ENCODE measurements around the gene CYSTM1. TPM values are rescaled to one million over a fixed set of nuclear protein-coding genes. Genes with fewer than 3 reads are reported as not detected.

Gene CYSTM1
- total RNA-seq, 2 donors from 2014 or later = 7.8 to 8.8 TPM

DNA sequence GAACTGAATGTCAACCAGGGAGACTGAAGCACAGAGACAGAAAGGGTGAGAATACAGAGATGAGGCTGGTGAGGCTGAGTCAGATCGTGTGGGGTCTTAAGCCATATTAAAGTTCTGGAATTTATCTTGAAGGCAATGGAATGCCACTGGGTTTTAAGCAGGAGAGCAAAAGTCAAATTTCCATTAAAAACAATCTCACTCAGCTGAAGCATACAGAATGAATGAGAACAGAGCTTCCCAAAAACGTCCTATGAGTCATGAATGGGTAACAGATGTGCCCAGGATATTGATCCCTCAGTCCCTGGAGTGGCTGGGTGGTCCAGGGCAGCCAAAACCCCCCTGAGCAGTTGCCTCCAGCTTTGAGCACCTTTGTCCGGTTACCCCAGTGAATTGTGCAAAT lies 83.0 kb downstream of the CYSTM1 start:
- Mint-ChIP-seq H3K4me3 (peak overlapping the region; percentile 13), H3K27me3 (no peaks in the 10 kb centered on the region), H3K36me3 (ENCODE audit: low read depth) (peaks cover 8% of the 10 kb centered on the region), H3K27ac (peak overlapping the region; percentile 82), H3K4me1 (peaks cover 45% of the 10 kb centered on the region)
- ATAC-seq (no peak), DNase-seq (no peak)
- no peaks in the 10 kb centered on the region for H3K9me3 ChIP-seq (ENCODE audit: control insufficient read depth, low read length, poor library complexity, severe bottlenecking)

DNA sequence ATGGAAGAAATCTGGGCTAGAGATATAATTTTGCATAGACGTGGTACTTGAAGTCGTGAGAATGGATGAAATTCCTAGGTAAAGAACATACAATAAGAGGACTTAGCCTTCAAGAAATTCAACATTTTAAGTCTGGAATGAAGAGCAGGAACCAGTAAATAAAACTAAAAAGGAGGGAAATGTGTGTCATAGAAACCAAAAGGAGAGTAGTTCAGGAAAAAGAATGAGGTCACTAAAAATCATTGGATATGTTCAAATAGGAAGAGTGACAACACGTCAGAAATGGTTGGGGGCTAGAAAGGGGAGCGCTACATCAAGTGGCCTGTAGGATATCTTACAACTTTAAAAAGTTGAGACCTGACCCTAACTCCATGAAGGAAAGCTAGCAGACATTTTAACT lies 83.9 kb downstream of the CYSTM1 start:
- H3K27ac Mint-ChIP-seq = peak overlapping the region; percentile 82
- DNase-seq = no peak
- peaks cover 42% of the 10 kb centered on the region for H3K4me1 Mint-ChIP-seq
- H3K4me3 Mint-ChIP-seq = peak overlapping the region; percentile 13
- no peaks in the 10 kb centered on the region for H3K27me3 Mint-ChIP-seq
- H3K9me3 ChIP-seq (ENCODE audit: control insufficient read depth, low read length, poor library complexity, severe bottlenecking) = no peaks in the 10 kb centered on the region
- H3K36me3 Mint-ChIP-seq (ENCODE audit: low read depth) = peaks cover 8% of the 10 kb centered on the region
- no peak for ATAC-seq

DNA sequence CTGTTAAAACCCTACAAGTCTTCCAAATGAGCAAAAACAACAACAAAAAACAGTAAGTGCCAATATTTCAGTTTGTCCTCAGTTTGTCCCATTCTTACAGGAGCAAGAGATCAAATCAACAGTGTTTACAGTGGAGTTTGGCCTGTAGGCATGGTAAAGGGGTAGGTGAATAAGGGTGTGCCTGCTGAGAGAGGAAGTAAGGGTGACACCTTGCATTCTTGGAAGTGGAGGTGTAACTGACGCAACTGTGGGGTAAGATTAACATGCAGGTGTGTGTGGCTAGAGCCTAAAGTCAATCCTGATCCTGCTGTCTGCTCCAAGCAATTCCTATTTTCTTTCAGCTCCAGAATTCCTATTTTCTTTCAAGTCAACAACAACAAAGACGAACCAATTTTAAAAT lies 84.5 kb downstream of the CYSTM1 start:
- H3K4me1 Mint-ChIP-seq = peaks cover 40% of the 10 kb centered on the region
- H3K27ac Mint-ChIP-seq = peak overlapping the region; percentile 82
- no peak for DNase-seq
- H3K9me3 ChIP-seq (ENCODE audit: control insufficient read depth, low read length, poor library complexity, severe bottlenecking) = no peaks in the 10 kb centered on the region
- peak; percentile 71 for ATAC-seq
- no peaks in the 10 kb centered on the region for H3K27me3 Mint-ChIP-seq
- peak overlapping the region; percentile 58 for H3K4me3 Mint-ChIP-seq
- H3K36me3 Mint-ChIP-seq (ENCODE audit: low read depth) = peaks cover 8% of the 10 kb centered on the region

DNA sequence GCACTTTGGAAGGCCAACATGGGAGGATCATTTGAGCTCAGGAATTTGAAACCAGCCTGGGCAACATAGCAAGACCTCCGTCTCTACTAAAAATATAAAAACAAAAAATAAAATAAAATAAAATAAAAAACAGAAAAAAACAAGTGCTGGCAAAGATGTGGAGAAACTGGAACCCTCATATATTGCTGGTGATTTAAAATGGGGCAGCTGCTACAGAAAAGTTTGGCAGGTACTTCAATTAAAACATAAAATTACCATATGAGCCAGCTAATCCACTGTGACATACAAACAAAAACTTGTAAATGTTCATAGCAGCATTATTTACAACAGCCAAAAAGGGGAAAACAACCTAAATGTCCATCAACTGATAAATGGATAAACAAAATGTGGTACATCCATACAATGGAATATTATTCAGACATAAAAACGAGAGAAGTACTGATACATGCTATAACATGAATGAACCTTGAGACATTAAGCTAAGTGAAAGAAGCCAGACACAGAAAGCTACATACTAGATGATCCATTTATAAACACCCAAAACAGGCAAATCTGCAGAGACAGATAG lies 85.2 kb downstream of the CYSTM1 start:
- Mint-ChIP-seq H3K4me3 (no peak overlapping the region), H3K36me3 (ENCODE audit: low read depth) (peaks cover 8% of the 10 kb centered on the region), H3K27me3 (no peaks in the 10 kb centered on the region), H3K27ac (peak overlapping the region; percentile 82), H3K4me1 (peaks cover 43% of the 10 kb centered on the region)
- no peak for ATAC-seq
- H3K9me3 ChIP-seq (ENCODE audit: control insufficient read depth, low read length, poor library complexity, severe bottlenecking) = no peaks in the 10 kb centered on the region
- DNase-seq = no peak

DNA sequence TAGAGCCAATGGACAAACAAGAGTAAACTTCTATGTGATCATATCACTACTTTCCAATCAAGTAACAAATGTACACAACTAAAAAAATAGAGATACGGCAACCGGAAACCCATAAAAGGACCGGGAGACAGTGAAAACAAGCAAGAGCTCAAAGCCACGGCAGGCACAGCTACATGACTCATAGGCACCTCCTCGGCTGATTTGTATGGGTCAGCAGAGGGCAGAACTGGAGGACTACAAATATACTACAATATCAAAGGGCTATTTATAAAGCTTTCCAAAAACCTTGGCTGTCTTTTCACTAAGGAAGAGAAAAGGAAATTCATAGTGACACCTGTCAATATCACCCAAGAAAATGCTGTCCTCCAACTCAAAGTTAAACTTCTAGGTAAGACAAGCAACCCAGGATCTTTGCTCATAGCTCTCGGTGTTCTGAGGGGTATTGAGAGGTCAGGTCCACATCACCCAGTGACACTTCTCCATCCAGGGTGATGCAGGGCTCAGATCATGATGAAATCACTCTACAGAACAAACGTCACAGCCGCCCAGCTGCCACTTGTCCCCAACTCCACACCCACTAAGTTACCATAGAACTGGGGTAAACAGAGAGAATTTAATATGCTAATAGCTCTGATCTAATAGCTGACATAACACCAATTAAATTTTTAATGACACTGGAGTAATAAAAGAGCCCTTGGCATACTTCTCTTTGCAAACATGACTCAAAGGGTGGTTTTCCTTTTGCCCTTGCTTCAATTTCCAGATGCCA lies 86.6 kb downstream of the CYSTM1 start:
- H3K4me1 Mint-ChIP-seq = peaks cover 57% of the 10 kb centered on the region
- no peaks in the 10 kb centered on the region for H3K27me3 Mint-ChIP-seq
- H3K36me3 Mint-ChIP-seq (ENCODE audit: low read depth) = peaks cover 8% of the 10 kb centered on the region
- peak; percentile 80 for ATAC-seq
- peak overlapping the region; percentile 82 for H3K27ac Mint-ChIP-seq
- H3K4me3 Mint-ChIP-seq = peak overlapping the region; percentile 70
- H3K9me3 ChIP-seq (ENCODE audit: control insufficient read depth, low read length, poor library complexity, severe bottlenecking) = no peaks in the 10 kb centered on the region
- DNase-seq = no peak

DNA sequence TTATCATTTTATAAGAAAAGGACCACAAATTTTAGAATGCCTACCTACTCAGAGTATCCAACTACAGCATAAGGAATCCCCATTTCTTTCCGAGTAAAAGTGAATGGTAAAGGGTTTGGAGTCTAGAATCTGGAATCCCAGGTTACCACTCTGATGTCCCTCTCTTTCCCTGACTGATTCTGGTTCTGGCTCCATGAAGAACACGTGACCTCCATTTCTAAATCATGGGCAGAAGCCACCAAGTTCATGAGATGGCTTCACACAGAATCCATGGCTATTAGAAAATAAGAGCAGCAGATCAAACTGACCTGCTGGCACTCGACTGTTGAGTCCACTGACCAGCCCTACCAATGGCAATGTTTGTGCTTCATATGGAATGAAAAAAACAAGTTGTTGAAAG lies 87.2 kb downstream of the CYSTM1 start:
- peaks cover 59% of the 10 kb centered on the region for H3K4me1 Mint-ChIP-seq
- H3K36me3 Mint-ChIP-seq (ENCODE audit: low read depth) = peaks cover 8% of the 10 kb centered on the region
- H3K4me3 Mint-ChIP-seq = peak overlapping the region; percentile 33
- no peaks in the 10 kb centered on the region for H3K9me3 ChIP-seq (ENCODE audit: control insufficient read depth, low read length, poor library complexity, severe bottlenecking)
- DNase-seq (no peak), ATAC-seq (no peak)
- no peaks in the 10 kb centered on the region for H3K27me3 Mint-ChIP-seq
- H3K27ac Mint-ChIP-seq = peak overlapping the region; percentile 82

DNA sequence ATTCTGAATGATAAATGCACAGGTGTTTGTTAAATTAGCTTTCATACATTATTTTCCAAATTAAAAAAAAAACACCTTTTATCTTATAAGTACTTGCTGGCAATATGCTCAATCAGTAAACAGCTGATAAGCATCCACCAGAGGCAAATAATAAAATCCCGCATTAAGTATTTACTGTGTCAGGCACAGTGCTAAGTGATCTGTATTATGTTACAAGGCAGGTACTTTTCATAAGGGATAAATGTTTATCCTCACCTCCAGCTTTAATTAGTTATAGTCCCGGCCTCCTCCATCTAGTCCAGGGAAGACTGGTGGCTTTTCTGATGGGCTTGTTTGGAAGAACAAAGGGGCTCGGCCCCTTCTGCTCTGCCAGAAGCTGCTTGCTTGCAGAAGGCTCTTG lies 87.9 kb downstream of the CYSTM1 start:
- H3K9me3 ChIP-seq (ENCODE audit: control insufficient read depth, low read length, poor library complexity, severe bottlenecking) = no peaks in the 10 kb centered on the region
- Mint-ChIP-seq H3K36me3 (ENCODE audit: low read depth) (peaks cover 4% of the 10 kb centered on the region), H3K27me3 (no peaks in the 10 kb centered on the region), H3K27ac (no peak overlapping the region), H3K4me3 (no peak overlapping the region), H3K4me1 (peaks cover 60% of the 10 kb centered on the region)
- no peak for ATAC-seq
- DNase-seq = no peak

DNA sequence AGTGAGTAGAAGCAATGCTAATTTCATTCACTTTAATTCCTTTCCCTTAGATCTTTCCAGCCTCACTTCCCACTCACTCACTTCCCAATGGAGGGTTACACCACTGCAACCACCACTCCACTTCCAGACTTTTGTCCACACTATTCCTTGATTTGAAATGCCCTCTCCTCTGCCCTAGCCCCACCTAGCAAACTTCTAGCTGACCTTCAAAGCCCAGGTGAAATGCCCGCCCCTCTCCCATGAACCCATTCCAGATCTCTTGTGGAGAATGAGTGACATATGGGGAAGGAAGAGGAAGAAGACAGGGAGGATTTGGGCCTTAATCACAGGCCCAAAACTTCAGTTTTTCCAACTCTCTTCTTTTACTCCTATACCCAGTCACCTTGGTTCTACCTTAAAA lies 90.9 kb downstream of the CYSTM1 start:
- H3K27me3 Mint-ChIP-seq = no peaks in the 10 kb centered on the region
- no peaks in the 10 kb centered on the region for H3K36me3 Mint-ChIP-seq (ENCODE audit: low read depth)
- H3K4me1 Mint-ChIP-seq = peaks cover 41% of the 10 kb centered on the region
- peak overlapping the region; percentile 62 for H3K27ac Mint-ChIP-seq
- no peak overlapping the region for H3K4me3 Mint-ChIP-seq
- DNase-seq (no peak), ATAC-seq (no peak)
- H3K9me3 ChIP-seq (ENCODE audit: control insufficient read depth, low read length, poor library complexity, severe bottlenecking) = no peaks in the 10 kb centered on the region

DNA sequence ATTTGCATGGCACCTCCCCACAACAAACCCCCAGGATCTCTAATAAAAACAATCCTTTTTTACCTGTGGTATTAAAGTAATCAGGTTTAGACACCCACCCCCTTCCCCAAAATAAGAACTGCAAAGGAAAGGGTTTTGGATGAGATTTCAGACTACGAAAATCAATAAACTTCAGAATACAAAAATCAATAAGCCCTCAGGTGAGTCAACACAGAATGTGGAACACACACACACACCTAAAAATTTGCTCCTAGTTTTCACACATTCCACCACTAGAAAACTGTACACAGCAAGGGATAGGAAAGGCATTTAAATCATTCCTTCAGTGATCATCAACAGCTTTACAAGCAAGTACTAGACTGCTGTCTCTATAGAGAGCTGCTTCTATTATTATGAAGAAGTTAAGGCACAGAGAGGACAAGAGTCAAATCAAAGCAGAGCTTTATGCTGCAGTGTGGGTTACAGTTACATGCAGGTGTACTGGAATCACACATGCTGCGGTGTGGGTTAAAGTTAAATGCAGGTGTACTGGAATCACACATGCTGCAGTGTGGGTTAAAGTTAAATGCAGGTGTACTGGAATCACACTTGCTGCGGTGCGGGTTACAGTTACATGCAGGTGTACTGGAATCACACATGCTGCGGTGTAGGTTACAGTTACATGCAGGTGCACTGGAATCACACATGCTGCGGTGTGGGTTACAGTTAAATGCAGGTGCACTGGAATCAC lies 91.6 kb downstream of the CYSTM1 start:
- H3K36me3 Mint-ChIP-seq (ENCODE audit: low read depth) = no peaks in the 10 kb centered on the region
- no peak for ATAC-seq
- peak overlapping the region; percentile 76 for H3K27ac Mint-ChIP-seq
- H3K4me3 Mint-ChIP-seq = peak overlapping the region; percentile 36
- no peak for DNase-seq
- H3K9me3 ChIP-seq (ENCODE audit: control insufficient read depth, low read length, poor library complexity, severe bottlenecking) = no peaks in the 10 kb centered on the region
- peaks cover 36% of the 10 kb centered on the region for H3K4me1 Mint-ChIP-seq
- H3K27me3 Mint-ChIP-seq = no peaks in the 10 kb centered on the region

DNA sequence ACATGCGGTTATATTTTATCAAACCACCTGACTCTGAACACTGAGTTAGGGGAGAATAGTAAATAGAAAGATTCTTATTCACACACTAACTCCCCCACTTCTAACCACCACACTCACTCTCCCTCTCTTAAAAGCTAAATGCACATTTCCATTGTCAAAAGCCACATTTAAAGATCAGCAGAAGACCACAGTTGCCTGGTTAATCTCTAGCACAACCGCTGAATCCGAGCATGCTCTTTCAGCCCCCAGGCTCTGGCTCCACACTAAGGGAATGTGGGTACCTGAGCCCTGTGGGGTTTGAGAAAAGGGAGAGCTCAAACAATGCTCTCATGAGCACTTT lies 92.2 kb downstream of the CYSTM1 start:
- ATAC-seq (peak; percentile 57), DNase-seq (no peak)
- Mint-ChIP-seq H3K4me1 (peaks cover 32% of the 10 kb centered on the region), H3K27ac (peak overlapping the region; percentile 76), H3K4me3 (peak overlapping the region; percentile 36), H3K36me3 (ENCODE audit: low read depth) (no peaks in the 10 kb centered on the region), H3K27me3 (no peaks in the 10 kb centered on the region)
- no peaks in the 10 kb centered on the region for H3K9me3 ChIP-seq (ENCODE audit: control insufficient read depth, low read length, poor library complexity, severe bottlenecking)

DNA sequence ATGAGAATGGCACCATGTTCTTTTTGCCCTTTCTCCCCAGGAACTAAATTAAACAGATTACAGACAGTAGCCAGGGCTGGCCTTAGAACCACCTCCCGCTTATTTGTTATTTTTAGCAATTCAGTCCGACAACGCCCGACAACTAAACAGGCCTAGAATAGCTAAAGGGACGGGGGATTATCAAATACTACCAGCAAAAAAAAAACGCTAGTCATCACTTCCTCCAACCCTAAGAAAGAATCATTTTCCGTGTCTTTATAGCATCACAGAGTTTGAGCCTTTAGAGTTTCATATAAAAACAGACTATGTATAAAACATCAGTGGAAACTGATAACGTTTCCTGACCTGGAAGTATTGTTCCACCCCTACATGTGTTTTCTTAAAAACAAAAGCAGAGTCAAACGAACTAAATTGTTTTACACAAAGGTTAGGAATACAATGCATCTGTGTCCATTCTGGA lies 92.6 kb downstream of the CYSTM1 start:
- H3K27ac Mint-ChIP-seq = peak overlapping the region; percentile 76
- no peaks in the 10 kb centered on the region for H3K27me3 Mint-ChIP-seq
- no peaks in the 10 kb centered on the region for H3K36me3 Mint-ChIP-seq (ENCODE audit: low read depth)
- ATAC-seq (no peak), DNase-seq (no peak)
- H3K4me1 Mint-ChIP-seq = peaks cover 28% of the 10 kb centered on the region
- H3K9me3 ChIP-seq (ENCODE audit: control insufficient read depth, low read length, poor library complexity, severe bottlenecking) = no peaks in the 10 kb centered on the region
- no peak overlapping the region for H3K4me3 Mint-ChIP-seq

DNA sequence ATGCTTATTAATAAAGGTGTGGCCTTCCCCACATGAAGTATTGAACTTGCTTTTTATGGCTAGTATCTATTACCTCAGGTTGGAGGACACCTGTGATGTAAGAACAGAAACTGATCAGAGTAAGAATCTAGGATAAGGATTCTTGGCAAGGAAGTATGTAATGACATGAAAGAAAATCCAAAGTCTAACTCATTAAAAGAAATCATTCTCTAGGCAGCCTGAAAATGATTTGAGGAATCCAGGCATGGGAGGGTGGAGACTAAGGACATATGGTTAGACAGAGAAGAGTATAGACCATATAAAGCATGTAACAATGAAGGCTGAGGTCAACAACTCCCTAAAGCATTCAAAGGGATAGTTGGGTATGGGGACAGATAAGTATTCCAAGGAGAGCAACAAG lies 95.0 kb downstream of the CYSTM1 start:
- Mint-ChIP-seq H3K36me3 (ENCODE audit: low read depth) (no peaks in the 10 kb centered on the region), H3K27me3 (no peaks in the 10 kb centered on the region), H3K27ac (no peak overlapping the region), H3K4me3 (no peak overlapping the region), H3K4me1 (peaks cover 27% of the 10 kb centered on the region)
- ATAC-seq = no peak
- no peaks in the 10 kb centered on the region for H3K9me3 ChIP-seq (ENCODE audit: control insufficient read depth, low read length, poor library complexity, severe bottlenecking)
- no peak for DNase-seq

DNA sequence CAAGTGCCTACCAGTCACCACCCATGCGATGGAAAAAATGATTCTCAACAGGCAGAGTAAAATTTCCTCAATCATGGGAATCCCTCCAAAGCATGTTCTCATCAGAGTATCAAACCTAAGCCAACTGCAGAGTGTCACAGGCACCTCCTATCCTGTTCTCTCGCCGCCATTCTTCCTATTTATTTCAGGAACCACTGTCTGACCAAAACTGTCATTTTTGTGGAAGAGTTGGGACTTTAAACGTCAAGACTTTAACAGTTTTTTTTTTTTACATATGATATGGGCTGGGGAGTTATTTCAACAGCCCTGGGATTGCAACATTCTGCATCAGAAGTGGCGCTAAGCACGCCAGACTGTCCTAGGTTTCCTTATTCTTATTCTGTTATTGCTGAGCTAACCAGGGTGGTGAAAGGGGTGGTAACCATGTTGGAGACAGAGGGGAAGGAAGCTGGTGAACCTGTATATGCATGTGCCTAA lies 98.5 kb downstream of the CYSTM1 start:
- Mint-ChIP-seq H3K4me1 (peaks cover 6% of the 10 kb centered on the region), H3K27me3 (no peaks in the 10 kb centered on the region), H3K36me3 (ENCODE audit: low read depth) (peaks cover 5% of the 10 kb centered on the region), H3K27ac (peak overlapping the region; percentile 16), H3K4me3 (no peak overlapping the region)
- H3K9me3 ChIP-seq (ENCODE audit: control insufficient read depth, low read length, poor library complexity, severe bottlenecking) = no peaks in the 10 kb centered on the region
- DNase-seq (no peak), ATAC-seq (peak; percentile 50)
